WTC11 (cell line): Measurements from ENCODE around the gene TIPARP.

ENCODE experiments used
- ATF2 ChIP-seq: sonication (generic); formaldehyde crosslinking; IDR thresholded peaks from 2 replicates; pipeline ENCODE4 v1.8.1; 2022; ENCODE audit warnings: low read depth, missing genetic modification reagents, borderline replicate concordance
- CBFB ChIP-seq: sonication (generic); formaldehyde crosslinking; IDR thresholded peaks from 2 replicates; pipeline ENCODE4 v1.8.1; 2022; ENCODE audit warnings: mild to moderate bottlenecking, low read depth, missing genetic modification reagents
- CREB1 ChIP-seq: sonication (generic); formaldehyde crosslinking; IDR thresholded peaks from 2 replicates; pipeline ENCODE4 v1.8.0; 2023; ENCODE audit warnings: mild to moderate bottlenecking, missing genetic modification reagents
- NFYB ChIP-seq: sonication (generic); formaldehyde crosslinking; conservative IDR thresholded peaks from 2 replicates; pipeline ENCODE4 v1.8.0; 2022; ENCODE audit warnings: low read depth, missing genetic modification reagents
- RORB ChIP-seq: fragments of 250-450 bp; sonication (Bioruptor Pico); IDR thresholded peaks from 2 replicates; pipeline ENCODE4 v1.9.0; 2021; ENCODE audit warnings: mild to moderate bottlenecking
- SOX15 ChIP-seq: fragments of 250-450 bp; sonication (Bioruptor Pico); IDR thresholded peaks from 2 replicates; pipeline ENCODE4 v1.9.0; 2021; ENCODE audit warnings: mild to moderate bottlenecking
- TCF7 ChIP-seq: sonication (generic); formaldehyde crosslinking; IDR thresholded peaks from 2 replicates; pipeline ENCODE4 v1.8.0; 2022; ENCODE audit warnings: mild to moderate bottlenecking, low read depth, missing genetic modification reagents, moderate library complexity
- TEAD4 ChIP-seq: sonication (generic); formaldehyde crosslinking; IDR thresholded peaks from 2 replicates; pipeline ENCODE4 v1.8.0; 2022; ENCODE audit warnings: mild to moderate bottlenecking, missing genetic modification reagents
- USF1 ChIP-seq: sonication (generic); formaldehyde crosslinking; IDR thresholded peaks from 2 replicates; pipeline ENCODE4 v1.8.0; 2022; ENCODE audit warnings: mild to moderate bottlenecking, missing genetic modification reagents
- ZNF121 ChIP-seq: sonication (generic); formaldehyde crosslinking; IDR thresholded peaks from 2 replicates; pipeline ENCODE4 v1.8.0; 2023; ENCODE audit warnings: missing genetic modification reagents
- TF ChIP-seq, protein P1 (sequence below): fragments of 200-600 bp; IDR thresholded peaks from 2 replicates; pipeline ENCODE4 v1.8.0; 2022; ENCODE audit warnings: antibody characterized with exemption
- TF ChIP-seq, protein P2 (sequence below): sonication (generic); formaldehyde crosslinking; conservative IDR thresholded peaks from 2 replicates; pipeline ENCODE4 v1.8.1; 2022; ENCODE audit warnings: mild to moderate bottlenecking, missing genetic modification reagents

- TF ChIP-seq TCF7 (no peak), NFYB (no peak), ATF2 (CRISPR knock-in tag) (no peak), SOX15 (CRISPR knock-in tag) (no peak), USF1 (CRISPR knock-in tag) (no peak), ZNF121 (CRISPR knock-in tag) (no peak), RORB (CRISPR knock-in tag) (no peak), CBFB (CRISPR knock-in tag) (no peak), CREB1 (no peak), TEAD4 (no peak)
- TF ChIP-seq, protein P1, sequence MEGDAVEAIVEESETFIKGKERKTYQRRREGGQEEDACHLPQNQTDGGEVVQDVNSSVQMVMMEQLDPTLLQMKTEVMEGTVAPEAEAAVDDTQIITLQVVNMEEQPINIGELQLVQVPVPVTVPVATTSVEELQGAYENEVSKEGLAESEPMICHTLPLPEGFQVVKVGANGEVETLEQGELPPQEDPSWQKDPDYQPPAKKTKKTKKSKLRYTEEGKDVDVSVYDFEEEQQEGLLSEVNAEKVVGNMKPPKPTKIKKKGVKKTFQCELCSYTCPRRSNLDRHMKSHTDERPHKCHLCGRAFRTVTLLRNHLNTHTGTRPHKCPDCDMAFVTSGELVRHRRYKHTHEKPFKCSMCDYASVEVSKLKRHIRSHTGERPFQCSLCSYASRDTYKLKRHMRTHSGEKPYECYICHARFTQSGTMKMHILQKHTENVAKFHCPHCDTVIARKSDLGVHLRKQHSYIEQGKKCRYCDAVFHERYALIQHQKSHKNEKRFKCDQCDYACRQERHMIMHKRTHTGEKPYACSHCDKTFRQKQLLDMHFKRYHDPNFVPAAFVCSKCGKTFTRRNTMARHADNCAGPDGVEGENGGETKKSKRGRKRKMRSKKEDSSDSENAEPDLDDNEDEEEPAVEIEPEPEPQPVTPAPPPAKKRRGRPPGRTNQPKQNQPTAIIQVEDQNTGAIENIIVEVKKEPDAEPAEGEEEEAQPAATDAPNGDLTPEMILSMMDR = no peak
- TF ChIP-seq, protein P2, sequence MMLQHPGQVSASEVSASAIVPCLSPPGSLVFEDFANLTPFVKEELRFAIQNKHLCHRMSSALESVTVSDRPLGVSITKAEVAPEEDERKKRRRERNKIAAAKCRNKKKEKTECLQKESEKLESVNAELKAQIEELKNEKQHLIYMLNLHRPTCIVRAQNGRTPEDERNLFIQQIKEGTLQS (CRISPR knock-in tag) = no peak
Measured at GRCh38 chr3:156685752-156686151, 11.4 kb downstream of the TIPARP start.
